ENCODE data around the gene ADAMTS9. TPM values are rescaled to one million over a fixed set of nuclear protein-coding genes. Genes with fewer than 3 reads are reported as not detected.

ADAMTS9 gene
- total and polyA plus RNA-seq, 11 donors, result 11.3 to 74.4 (median 18.8) TPM

GRCh38 chr3:64586952-64587351, 100.8 kb downstream of the ADAMTS9 start:
- DNase-seq (no peak), ATAC-seq (no peak)
- Histone ChIP-seq H3K27ac (no peak overlapping the region), H3K9me3 (no peaks in the 10 kb centered on the region), H3K27me3 (no peaks in the 10 kb centered on the region), H3K36me3 (peaks cover 0 to 19% (median 5%) of the 10 kb centered on the region in 9 donors), H3K4me1 (peaks cover 0 to 10% (median 2%) of the 10 kb centered on the region in 12 donors), H3K4me3 (no peak overlapping the region)
- intact Hi-C loops (cut with DNase I), result loop anchor here in 1 of 10 donors (10.0 kb wide), 1 partner anchor 68 kb away; no protein-coding TSS in a partner anchor
- TF ChIP-seq POLR2A (IDR thresholded peaks at IDR 0.05) (no peak), CTCF (IDR thresholded peaks at IDR 0.05) (no peak)
- 77 to 85% (median 79%) methylated on average over 4 of the region's 4 CpGs for WGBS, 4 donors

DNA sequence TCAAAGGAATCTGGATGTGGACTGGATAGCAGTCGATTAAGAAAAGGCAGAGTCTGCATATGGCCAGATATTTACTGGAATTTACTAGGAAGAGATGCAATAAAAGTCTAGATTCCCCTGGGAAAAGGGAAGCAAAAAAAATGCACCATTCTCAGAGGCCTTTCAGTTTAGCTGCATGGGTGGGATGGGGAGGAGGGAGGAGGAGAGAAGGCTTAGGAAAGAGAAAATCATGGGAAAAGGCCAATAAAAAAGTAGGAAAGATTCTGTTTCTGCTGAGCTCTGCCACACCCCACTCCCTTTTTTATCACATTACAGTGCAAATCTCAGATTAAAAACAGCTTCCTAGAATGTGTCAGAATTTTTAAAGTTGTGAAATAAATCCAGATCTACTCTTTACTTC, 103.6 kb downstream of the ADAMTS9 start:
- Histone ChIP-seq H3K4me1 (peaks cover 0 to 10% (median 2%) of the 10 kb centered on the region in 12 donors), H3K9me3 (no peaks in the 10 kb centered on the region), H3K27ac (peak overlapping the region in 4 of 12 donors; percentile 2 to 25 (median 12)), H3K4me3 (no peak overlapping the region), H3K36me3 (peaks cover 0 to 3% (median 0%) of the 10 kb centered on the region in 9 donors), H3K27me3 (no peaks in the 10 kb centered on the region)
- DNase-seq, result no peak
- intact Hi-C loops (cut with DNase I), result loop anchor here in 1 of 10 donors (10.0 kb wide), 1 partner anchor 71 kb away; no protein-coding TSS in a partner anchor
- 48 to 57% (median 54%) methylated on average over 1 of the region's 1 CpG for WGBS, 4 donors
- no peak for TF ChIP-seq POLR2A (IDR thresholded peaks at IDR 0.05)
- TF ChIP-seq CTCF (IDR thresholded peaks at IDR 0.05), result no peak
- peak in 2 of 4 donors; percentile 26 to 34 for ATAC-seq

GRCh38 chr3:64578797-64579196, 109.0 kb downstream of the ADAMTS9 start:
- TF ChIP-seq POLR2A (IDR thresholded peaks at IDR 0.05) (no peak), CTCF (IDR thresholded peaks at IDR 0.05) (no peak)
- no peak for ATAC-seq
- 75 to 88% (median 81%) methylated on average over 3 of the region's 3 CpGs for WGBS, 4 donors

GRCh38 chr3:64578062-64578770, 109.6 kb downstream of the ADAMTS9 start:
- Histone ChIP-seq H3K4me1 (peaks cover 0 to 3% (median 0%) of the 10 kb centered on the region in 12 donors), H3K36me3 (peaks cover 0 to 12% (median 0%) of the 10 kb centered on the region in 9 donors), H3K9me3 (no peaks in the 10 kb centered on the region), H3K4me3 (no peak overlapping the region), H3K27me3 (no peaks in the 10 kb centered on the region), H3K27ac (no peak overlapping the region)
- TF ChIP-seq CTCF (IDR thresholded peaks at IDR 0.05), result no peak
- TF ChIP-seq POLR2A (IDR thresholded peaks at IDR 0.05), result no peak
- WGBS, 4 donors, result 77 to 83% (median 80%) methylated on average over 7 of the region's 7 CpGs
- ATAC-seq (no peak), DNase-seq (no peak)
- intact Hi-C loops (cut with DNase I), result no loop called here

More at GRCh38 chr3:64578797-64579196, 109.0 kb downstream of the ADAMTS9 start:
- Histone ChIP-seq H3K9me3 (no peaks in the 10 kb centered on the region), H3K27ac (no peak overlapping the region), H3K4me3 (no peak overlapping the region), H3K27me3 (no peaks in the 10 kb centered on the region), H3K36me3 (peaks cover 0 to 12% (median 0%) of the 10 kb centered on the region in 9 donors), H3K4me1 (peaks cover 0 to 3% (median 0%) of the 10 kb centered on the region in 12 donors)
- no peak for DNase-seq
- intact Hi-C loops (cut with DNase I), result no loop called here

Data from heart left ventricle (tissue), 16 donors.